ENCODE measurements around the gene EFCAB13. TPM values are rescaled to one million over a fixed set of nuclear protein-coding genes. Genes with fewer than 3 reads are reported as not detected.

EFCAB13 gene
- total and polyA plus RNA-seq, 4 donors: 0.80 to 2.9 (median 2.3) TPM

GRCh38 chr17:47301831-47302230, 21.9 kb upstream of the EFCAB13 start (continued):
- no peak for TF ChIP-seq FOXA1 (IDR thresholded peaks at IDR 0.05)
- no peak for TF ChIP-seq HNF4A (conservative IDR thresholded peaks at IDR 0.05)

- DNase-seq (ENCODE audit: low spot score): no peak
- no peak overlapping the region for H3K27ac ChIP-seq (ENCODE audit: low read depth in 1 of 2, low read length in 2 of 2)
- no peaks in the 10 kb centered on the region for H3K9me3 ChIP-seq (ENCODE audit: control insufficient read depth in 4 of 4, low read length in 3 of 4)
- no peak for TF ChIP-seq GABPA (IDR thresholded peaks at IDR 0.05 in 1 of 2, conservative IDR thresholded peaks at IDR 0.05 in 1 of 2)
- TF ChIP-seq HNF4G (IDR thresholded peaks at IDR 0.05): no peak
- no peak for TF ChIP-seq ZBTB33 (IDR thresholded peaks at IDR 0.05)
- TF ChIP-seq TAF1 (conservative IDR thresholded peaks at IDR 0.05): no peak
- no peak for TF ChIP-seq FOXA2 (IDR thresholded peaks at IDR 0.05)
- no peak for TF ChIP-seq EGR1 (IDR thresholded peaks at IDR 0.05; ENCODE audit: low read depth in 2 of 2)
- TF ChIP-seq FOXA1 (IDR thresholded peaks at IDR 0.05): no peak
- TF ChIP-seq RXRA (IDR thresholded peaks at IDR 0.05): no peak
- TF ChIP-seq RAD21 (IDR thresholded peaks at IDR 0.05): no peak
- TF ChIP-seq NR2F2 (IDR thresholded peaks at IDR 0.05): no peak
- no peak for TF ChIP-seq ATF3 (IDR thresholded peaks at IDR 0.05)
- no peak for TF ChIP-seq HNF4A (conservative IDR thresholded peaks at IDR 0.05)
- TF ChIP-seq SP1 (IDR thresholded peaks at IDR 0.05): no peak
- TF ChIP-seq REST (IDR thresholded peaks at IDR 0.05): no peak
- TF ChIP-seq CTCF (IDR thresholded peaks at IDR 0.05; ENCODE audit: low read depth, low read length, missing input control): no peak
- TF ChIP-seq YY1 (IDR thresholded peaks at IDR 0.05): no peak
- no peak for TF ChIP-seq MAX (IDR thresholded peaks at IDR 0.05)
- no peak for TF ChIP-seq JUND (IDR thresholded peaks at IDR 0.05)
- no peak overlapping the region for H3K4me3 ChIP-seq (ENCODE audit: low read depth in 1 of 3, low read length in 3 of 3)
- H3K4me1 ChIP-seq (ENCODE audit: control insufficient read depth in 4 of 4, insufficient read depth in 4 of 4, low read length in 3 of 4): peaks cover 2 to 9% (median 6%) of the 10 kb centered on the region in 4 donors
- no peak overlapping the region for H3K9ac ChIP-seq (ENCODE audit: low read depth in 1 of 2, low read length in 2 of 2)
- WGBS: 98% methylated on average over 1 of the region's 1 CpG
- H3K36me3 ChIP-seq (ENCODE audit: control insufficient read depth in 4 of 4, insufficient read depth in 3 of 4, low read depth in 1 of 4, low read length in 3 of 4): peaks cover 0 to 3% (median 0%) of the 10 kb centered on the region in 4 donors
- no peaks in the 10 kb centered on the region for H3K27me3 ChIP-seq (ENCODE audit: control insufficient read depth in 4 of 4, insufficient read depth in 4 of 4, low read length in 3 of 4)
These were observed 19.6 kb upstream of the EFCAB13 start for GRCh38 chr17:47304186-47304585.

All from liver (tissue), 9 donors.